ENCODE results near the gene MATCAP1.

Gene MATCAP1

DNA sequence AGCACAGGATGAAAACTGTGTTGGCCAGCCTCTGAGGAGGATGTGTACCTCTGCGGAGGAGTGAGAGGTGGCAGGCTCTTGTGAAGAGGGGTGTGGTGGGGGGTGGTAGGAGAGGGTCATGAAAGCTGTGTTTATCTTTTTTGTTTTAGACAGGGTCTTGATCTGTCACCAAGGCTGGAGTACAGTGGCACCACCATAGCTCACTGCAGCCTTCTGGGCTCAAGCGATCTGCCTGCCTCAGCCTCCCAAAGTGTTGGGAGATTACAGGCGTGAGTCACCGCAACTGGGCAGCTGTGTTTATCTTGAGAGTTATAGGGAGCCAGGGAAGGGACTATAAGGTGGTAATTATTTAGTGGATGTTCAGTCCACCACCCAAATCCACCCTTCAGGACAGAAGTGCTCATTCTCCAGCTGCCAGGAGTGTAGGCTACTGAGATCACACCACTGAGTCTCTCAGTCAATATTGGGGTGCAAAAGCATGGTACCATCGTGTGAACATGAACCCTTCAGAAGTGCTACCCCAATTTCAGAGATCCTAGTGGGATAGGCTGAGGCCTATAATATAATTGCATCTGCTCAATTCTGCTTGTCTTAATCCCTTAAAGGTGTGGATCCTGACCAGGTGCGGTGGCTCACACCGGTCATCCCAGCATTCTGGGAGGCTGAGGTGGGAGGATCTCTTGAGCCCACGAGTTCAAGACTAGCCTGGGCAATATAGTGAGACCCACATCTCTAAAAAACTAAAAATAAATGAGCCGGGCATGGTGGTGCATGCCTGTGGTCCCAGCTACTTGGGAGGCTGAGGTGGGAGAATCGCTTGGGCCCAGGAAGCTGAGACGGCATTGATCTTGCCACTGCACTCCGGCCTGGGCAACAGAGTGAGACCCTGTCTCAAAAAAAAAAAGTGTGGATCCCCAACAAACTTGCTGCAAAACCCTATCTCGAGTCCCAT is 7.0 kb upstream of the MATCAP1 start:
- no peak for DNase-seq (ENCODE audit: low spot score)

DNA sequence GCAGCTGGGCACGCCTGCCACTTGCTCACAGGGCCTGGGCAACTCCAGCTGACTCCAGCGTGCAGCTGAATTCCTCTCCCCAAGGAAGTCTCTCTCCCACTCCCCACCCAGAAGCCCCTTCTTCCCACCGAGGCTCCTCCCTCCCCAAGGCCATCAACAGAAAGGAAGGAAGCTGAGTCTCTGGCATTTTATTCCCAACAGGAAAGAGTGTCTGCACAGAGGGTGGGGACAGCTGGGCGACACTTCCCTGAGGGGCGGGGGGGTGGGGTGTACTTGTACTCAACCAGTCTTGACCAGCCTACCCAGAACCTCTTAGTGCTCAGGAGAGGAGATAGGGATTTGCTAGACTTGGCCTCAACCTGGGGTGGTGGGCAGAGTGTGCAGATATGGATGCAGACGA is 6.3 kb upstream of the MATCAP1 start, which contains the start of gene EXOC3L1:
TSS of gene EXOC3L1 (minus strand) at position 96 of the 400 bp plus-strand sequence. CDS start 460 bp downstream, outside the sequence.
- no peak for DNase-seq (ENCODE audit: low spot score)

DNA sequence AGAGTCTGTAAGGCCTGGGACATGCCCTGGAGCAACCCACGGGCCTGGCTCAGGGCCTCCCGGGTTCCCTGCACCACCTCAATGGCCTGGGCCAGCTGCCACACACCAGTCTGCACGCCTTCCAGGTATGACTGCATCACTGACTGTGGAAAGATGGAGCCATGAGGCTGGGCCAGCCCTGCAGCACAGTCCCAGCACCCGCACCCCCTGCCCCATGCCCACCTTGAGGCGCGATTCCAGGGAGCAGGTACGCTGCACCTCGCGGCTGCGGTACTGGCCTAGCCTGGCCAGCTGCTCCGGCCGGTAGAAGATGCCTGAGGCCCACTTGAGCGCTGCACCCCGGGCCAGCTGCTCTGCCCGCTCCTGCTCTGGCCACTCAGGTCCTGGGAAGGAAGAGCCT is 5.0 kb upstream of the MATCAP1 start:
- no peak for DNase-seq (ENCODE audit: low spot score)

GRCh38 chr16:67188323-67188722 is 4.6 kb upstream of the MATCAP1 start:
- no peak for DNase-seq (ENCODE audit: low spot score)

- no peak for DNase-seq (ENCODE audit: low spot score)
Measured at GRCh38 chr16:67187175-67187890, 3.6 kb upstream of the MATCAP1 start.

- no peak for DNase-seq (ENCODE audit: low spot score)
Measured at GRCh38 chr16:67186550-67186950, 2.8 kb upstream of the MATCAP1 start.

DNA sequence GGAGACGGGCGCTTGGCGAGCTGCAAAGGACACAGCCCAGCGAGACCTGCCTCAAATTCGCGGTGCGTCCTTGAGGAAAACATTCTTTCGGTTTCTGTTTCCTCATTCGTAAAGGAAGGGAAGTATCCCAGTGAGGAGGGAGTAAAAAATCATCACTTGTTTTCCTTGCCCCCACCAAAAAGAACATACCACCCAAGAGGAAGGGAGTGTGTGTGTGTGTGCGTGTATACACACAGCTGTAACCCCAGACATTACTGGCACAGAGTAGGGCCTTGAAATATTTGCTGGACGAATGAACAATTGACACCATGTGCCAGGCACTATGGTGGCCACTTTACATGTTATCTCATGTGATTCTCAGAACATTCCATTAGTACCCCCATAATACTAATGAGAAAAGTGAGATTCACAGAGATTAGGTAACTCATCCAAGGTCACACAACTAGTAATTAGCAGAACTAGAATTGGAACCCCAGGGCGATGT is 1.9 kb upstream of the MATCAP1 start:
- no peak for DNase-seq (ENCODE audit: low spot score)

- peak; percentile 93 for DNase-seq (ENCODE audit: low spot score)
Measured at GRCh38 chr16:67184995-67185650, 1.4 kb upstream of the MATCAP1 start.

- DNase-seq (ENCODE audit: low spot score): no peak
Measured at GRCh38 chr16:67184453-67184994, 761 bp upstream of the MATCAP1 start.

GRCh38 chr16:67183284-67183626 is 508 bp downstream of the MATCAP1 start:
- DNase-seq (ENCODE audit: low spot score): no peak

GRCh38 chr16:67182288-67182687 is 1.5 kb downstream of the MATCAP1 start:
- no peak for DNase-seq (ENCODE audit: low spot score)

DNA sequence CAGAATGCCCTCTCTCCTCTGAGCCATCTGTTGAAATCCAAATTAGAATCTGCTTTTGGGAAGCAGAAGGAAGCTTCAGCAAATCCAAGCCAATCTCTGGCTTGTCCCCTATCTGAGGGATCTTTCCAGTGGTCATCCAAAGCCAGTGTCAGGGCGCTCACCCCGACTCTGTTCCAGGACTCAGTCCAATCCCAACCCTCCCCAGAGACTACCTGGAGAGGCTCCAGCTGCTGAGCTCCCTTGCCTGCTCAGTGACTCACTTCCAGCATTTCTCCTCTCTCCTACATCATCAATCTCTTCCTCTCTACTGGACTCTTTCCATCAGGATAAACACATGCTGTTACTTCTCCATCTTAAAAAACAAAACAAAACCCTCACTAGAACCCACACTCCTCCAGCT is 2.4 kb downstream of the MATCAP1 start:
- no peak for DNase-seq (ENCODE audit: low spot score)

- DNase-seq (ENCODE audit: low spot score): no peak
Measured at GRCh38 chr16:67180166-67180565, 3.6 kb downstream of the MATCAP1 start.

GRCh38 chr16:67179421-67180080 is 4.2 kb downstream of the MATCAP1 start:
- no peak for DNase-seq (ENCODE audit: low spot score)

- DNase-seq (ENCODE audit: low spot score): no peak
Measured at GRCh38 chr16:67177743-67178699, 5.7 kb downstream of the MATCAP1 start.

DNA sequence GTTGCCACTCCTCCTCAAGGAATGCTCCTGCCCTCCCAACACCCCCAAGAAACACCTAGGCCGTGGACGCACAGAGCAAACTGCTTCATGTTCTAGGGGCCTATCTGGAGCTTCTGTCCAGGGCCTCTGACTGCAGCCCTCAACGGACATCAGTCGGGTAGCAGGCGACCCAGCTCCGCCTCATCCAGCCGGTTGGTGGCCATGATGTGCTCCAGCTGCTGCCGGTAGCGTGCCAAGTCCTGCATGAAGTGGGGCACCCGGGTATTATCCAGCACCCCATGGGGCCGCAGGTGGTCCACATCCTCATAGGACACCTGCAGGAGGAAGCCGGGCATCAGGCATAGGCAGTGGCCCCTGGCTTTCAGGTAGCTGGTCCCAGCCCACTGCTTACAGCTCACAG is 7.1 kb downstream of the MATCAP1 start:
- DNase-seq (ENCODE audit: low spot score): no peak

DNA sequence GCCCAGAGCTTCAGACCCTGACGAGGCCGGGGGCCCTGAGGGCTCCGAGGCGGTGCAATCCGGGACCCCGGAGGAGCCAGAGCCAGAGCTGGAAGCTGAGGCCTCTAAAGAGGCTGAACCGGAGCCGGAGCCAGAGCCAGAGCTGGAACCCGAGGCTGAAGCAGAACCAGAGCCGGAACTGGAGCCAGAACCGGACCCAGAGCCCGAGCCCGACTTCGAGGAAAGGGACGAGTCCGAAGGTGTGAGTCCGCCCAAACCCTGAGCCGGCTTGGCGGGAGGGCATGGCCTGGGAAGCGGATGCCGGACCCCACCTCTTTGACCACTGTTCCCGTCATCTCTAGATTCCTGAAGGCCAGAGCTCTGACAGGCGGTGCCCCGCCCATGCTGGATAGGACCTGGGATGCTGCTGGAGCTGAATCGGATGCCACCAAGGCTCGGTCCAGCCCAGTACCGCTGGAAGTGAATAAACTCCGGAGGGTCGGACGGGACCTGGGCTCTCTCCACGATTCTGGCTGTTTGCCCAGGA is 9.0 kb downstream of the MATCAP1 start:
- no peak for DNase-seq (ENCODE audit: low spot score)

GRCh38 chr16:67173808-67174705 is 9.7 kb downstream of the MATCAP1 start:
- DNase-seq (ENCODE audit: low spot score): no peak

- DNase-seq (ENCODE audit: low spot score): no peak
Measured at GRCh38 chr16:67173323-67173722, 10.4 kb downstream of the MATCAP1 start.

All from left forelimb (tissue), 1 donor.